Vagina (tissue), 2 donors: ENCODE data around the gene KCNJ10.

ENCODE experiments used
- POLR2A ChIP-seq, 2 donors: fragments of 450-650 bp; IDR thresholded peaks; one replicate each; pipeline ENCODE4 v1.6.1; 2017; ENCODE audit warnings: antibody characterized with exemption in 2 of 2, mild to moderate bottlenecking in 2 of 2, moderate library complexity in 2 of 2
- POLR2AphosphoS5 ChIP-seq, 2 donors: sonication (generic); formaldehyde crosslinking; IDR thresholded peaks; one replicate each; pipeline ENCODE4 v1.9.0; 2017; ENCODE audit warnings: antibody characterized with exemption in 2 of 2, mild to moderate bottlenecking in 2 of 2, low read depth in 1 of 2; ENCODE audit not compliant: insufficient read depth in 1 of 2
- TF ChIP-seq, protein P1 (sequence below), 3 experiments: fragments of 450-650 bp in 2 of 3; fragments of 200-600 bp in 1 of 3; sonication (generic) in 1 of 3; IDR thresholded peaks; one replicate each; pipeline ENCODE4 v1.5.1; 2017 to 2019; ENCODE audit warnings: antibody characterized with exemption in 3 of 3, mild to moderate bottlenecking in 2 of 3, moderate library complexity in 2 of 3

DNA sequence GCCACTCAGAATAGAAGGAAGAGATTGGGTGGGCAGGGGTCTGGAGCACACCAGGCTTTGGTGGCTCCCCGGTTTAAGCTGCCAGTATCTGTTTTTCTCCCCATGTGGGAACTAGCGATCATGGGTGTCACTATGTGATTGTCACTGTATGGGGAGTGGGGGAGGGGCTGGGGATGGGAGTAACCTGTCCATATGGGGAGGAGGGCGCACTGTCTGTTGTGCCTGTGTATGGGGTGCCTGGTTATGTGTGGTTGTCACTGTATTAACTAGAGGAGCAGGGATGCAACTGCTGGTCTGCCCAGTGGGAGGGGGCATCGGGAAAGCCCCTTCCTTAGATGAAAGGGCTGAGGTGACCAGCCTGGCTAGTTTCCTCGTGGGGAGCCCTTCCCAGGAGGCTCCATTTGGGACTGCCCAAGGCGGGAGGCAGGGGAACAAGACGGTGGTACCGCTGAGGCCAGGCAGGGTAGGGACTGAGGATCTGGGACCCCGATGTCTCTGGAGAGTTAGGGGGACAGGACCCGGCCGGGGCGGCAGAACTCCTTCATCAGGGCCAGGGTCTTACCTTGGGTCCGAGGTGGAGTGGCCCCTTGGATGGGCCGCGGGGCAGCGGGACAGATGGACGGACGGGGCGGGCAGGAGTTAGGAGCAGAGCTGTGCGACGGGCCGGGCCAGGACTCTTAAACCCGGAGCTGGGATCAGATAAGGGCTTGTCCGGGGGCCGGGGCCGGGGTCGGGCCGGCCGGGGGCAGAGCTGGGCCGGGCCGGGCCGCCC is at the start of gene KCNJ10:
- TF ChIP-seq POLR2A (IDR thresholded peaks at IDR 0.05), result no peak
- TF ChIP-seq, protein P1, sequence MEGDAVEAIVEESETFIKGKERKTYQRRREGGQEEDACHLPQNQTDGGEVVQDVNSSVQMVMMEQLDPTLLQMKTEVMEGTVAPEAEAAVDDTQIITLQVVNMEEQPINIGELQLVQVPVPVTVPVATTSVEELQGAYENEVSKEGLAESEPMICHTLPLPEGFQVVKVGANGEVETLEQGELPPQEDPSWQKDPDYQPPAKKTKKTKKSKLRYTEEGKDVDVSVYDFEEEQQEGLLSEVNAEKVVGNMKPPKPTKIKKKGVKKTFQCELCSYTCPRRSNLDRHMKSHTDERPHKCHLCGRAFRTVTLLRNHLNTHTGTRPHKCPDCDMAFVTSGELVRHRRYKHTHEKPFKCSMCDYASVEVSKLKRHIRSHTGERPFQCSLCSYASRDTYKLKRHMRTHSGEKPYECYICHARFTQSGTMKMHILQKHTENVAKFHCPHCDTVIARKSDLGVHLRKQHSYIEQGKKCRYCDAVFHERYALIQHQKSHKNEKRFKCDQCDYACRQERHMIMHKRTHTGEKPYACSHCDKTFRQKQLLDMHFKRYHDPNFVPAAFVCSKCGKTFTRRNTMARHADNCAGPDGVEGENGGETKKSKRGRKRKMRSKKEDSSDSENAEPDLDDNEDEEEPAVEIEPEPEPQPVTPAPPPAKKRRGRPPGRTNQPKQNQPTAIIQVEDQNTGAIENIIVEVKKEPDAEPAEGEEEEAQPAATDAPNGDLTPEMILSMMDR (IDR thresholded peaks at IDR 0.05), result no peak
- no peak for TF ChIP-seq POLR2AphosphoS5 (IDR thresholded peaks at IDR 0.05; ENCODE audit: insufficient read depth in 1 of 2, low read depth in 1 of 2)
